NCI-H524 treated with DMSO at 0.1 percent for 48 hours (cell line): ENCODE results near the gene ZNF302.
"Not testable (repeated sequence)": the region's sequence is repeated elsewhere in the genome, so short reads cannot be mapped to it uniquely, and the experiment has no call there.

Source experiments
- DNase-seq: peaks from one replicate; lab custom pipeline; 2025; lab: John Stamatoyannopoulos, UW

Gene ZNF302

GRCh38 chr19:34673590-34673989 lies 3.9 kb upstream of the ZNF302 start:
- no peak for DNase-seq

GRCh38 chr19:34675250-34675649 lies 2.2 kb upstream of the ZNF302 start:
- DNase-seq, result no peak

- no peak for DNase-seq
These were observed 1.6 kb upstream of the ZNF302 start for GRCh38 chr19:34675919-34676318.

- peak; percentile 72 for DNase-seq
These were observed 637 bp upstream of the ZNF302 start, which contains the start of gene SCGB2B2 for GRCh38 chr19:34676697-34677385. Gene SCGB2B2, minus strand, starts transcription at chr19:34677159. Its CDS starts 82,596 bp downstream, at chr19:34594563.

- DNase-seq, result no peak
These were observed 571 bp downstream of the ZNF302 start for GRCh38 chr19:34678085-34678412.

GRCh38 chr19:34678421-34678820 lies 943 bp downstream of the ZNF302 start:
- DNase-seq, result no peak

- no peak for DNase-seq
These were observed 4.0 kb downstream of the ZNF302 start for GRCh38 chr19:34681478-34681877.

GRCh38 chr19:34685266-34685665 lies 7.8 kb downstream of the ZNF302 start:
- DNase-seq, result not testable (repeated sequence)

- no peak for DNase-seq
These were observed 9.0 kb downstream of the ZNF302 start for GRCh38 chr19:34686455-34686854.

GRCh38 chr19:34687348-34687747 lies 9.9 kb downstream of the ZNF302 start:
- no peak for DNase-seq

GRCh38 chr19:34688592-34688991 lies 11.1 kb downstream of the ZNF302 start:
- no peak for DNase-seq

GRCh38 chr19:34690372-34690771 lies 12.9 kb downstream of the ZNF302 start:
- no peak for DNase-seq

GRCh38 chr19:34692549-34692948 lies 15.1 kb downstream of the ZNF302 start:
- no peak for DNase-seq

- no peak for DNase-seq
These were observed 30.2 kb downstream of the ZNF302 start for GRCh38 chr19:34707661-34708060.

- no peak for DNase-seq
These were observed 34.4 kb downstream of the ZNF302 start for GRCh38 chr19:34711890-34712289.

GRCh38 chr19:34712395-34713261 lies 35.1 kb downstream of the ZNF302 start:
- peak; percentile 38 for DNase-seq

- DNase-seq, result no peak
These were observed 35.8 kb downstream of the ZNF302 start for GRCh38 chr19:34713262-34713637.

- DNase-seq, result no peak
These were observed 37.9 kb downstream of the ZNF302 start for GRCh38 chr19:34715357-34715756.

GRCh38 chr19:34722353-34722752 lies 44.9 kb downstream of the ZNF302 start:
- DNase-seq, result no peak

- DNase-seq, result no peak
These were observed 47.9 kb downstream of the ZNF302 start for GRCh38 chr19:34725400-34725799.

- no peak for DNase-seq
These were observed 53.7 kb downstream of the ZNF302 start for GRCh38 chr19:34731019-34731829.

GRCh38 chr19:34731964-34732363 lies 54.5 kb downstream of the ZNF302 start:
- DNase-seq, result no peak
